SK-N-SH (cell line): ENCODE measurements around the gene ANXA1.
A peak's percentile ranks its signal among the peaks of the same experiment; 100 is the strongest.

Experiments used
- CHD2 ChIP-seq: fragments of 150-350 bp; IDR thresholded peaks from 2 replicates; pipeline ENCODE4 v1.6.1; 2018; ENCODE audit warnings: low read length; ENCODE audit not compliant: partially characterized antibody
- CTCF ChIP-seq: fragments of 200-600 bp; sonication (generic); IDR thresholded peaks from 2 replicates; pipeline ENCODE4 v1.6.1; 2017; ENCODE audit warnings: antibody characterized with exemption, mild to moderate bottlenecking, moderate library complexity
- TAF1 ChIP-seq: IDR thresholded peaks from 2 replicates; pipeline ENCODE4 v1.6.1; 2012; ENCODE audit warnings: low read depth, mild to moderate bottlenecking, low read length, moderate library complexity, borderline replicate concordance

- TF ChIP-seq CHD2 (no peak), CTCF (no peak), TAF1 (peak; percentile 60; the same call in 1 of the 2 replicates)
Observed at GRCh38 chr9:73151653-73152542, at the start of gene ANXA1.
